Gastroesophageal sphincter (tissue), 4 donors: Measurements from ENCODE around the gene EPSTI1. TPM values are rescaled to one million over a fixed set of nuclear protein-coding genes. Genes with fewer than 3 reads are reported as not detected.
"Not testable (repeated sequence)": the region's sequence is repeated elsewhere in the genome, so short reads cannot be mapped to it uniquely, and the experiment has no call there.

ENCODE experiments used
- ATAC-seq: fragments of 150-250 bp; one replicate; pipeline ENCODE4 v1.9.1; 2016; ENCODE audit warnings: mild to moderate bottlenecking, moderate library complexity
- H3K27ac ChIP-seq, 4 donors: fragments of 200-600 bp; sonication (generic) in 3 of 4; 1 replicate in 3 of 4; 2 replicates in 1 of 4; pipeline ENCODE4 v1.5.1; 2016 to 2019
- H3K27me3 ChIP-seq: fragments of 200-600 bp; sonication (generic); one replicate; pipeline ENCODE4 v1.5.1; 2019
- H3K36me3 ChIP-seq, 2 donors: fragments of 200-600 bp; sonication (generic); one replicate each; pipeline ENCODE4 v1.5.1; 2019; ENCODE audit warnings: control low read depth in 1 of 2
- H3K4me1 ChIP-seq, 3 donors: fragments of 200-600 bp; sonication (generic); 1 replicate in 2 of 3; 2 replicates in 1 of 3; pipeline ENCODE4 v1.5.1; 2016 to 2019; ENCODE audit warnings: control low read depth in 2 of 3
- H3K4me3 ChIP-seq, 2 donors: fragments of 200-600 bp; sonication (generic); one replicate each; pipeline ENCODE4 v1.5.1; 2019; ENCODE audit warnings: mild to moderate bottlenecking in 1 of 2, moderate library complexity in 1 of 2
- H3K9me3 ChIP-seq, 3 donors: fragments of 200-600 bp; sonication (generic); one replicate each; pipeline ENCODE4 v1.5.1; 2017 to 2019; ENCODE audit warnings: control low read depth in 2 of 3
- EP300 ChIP-seq: sonication (generic); formaldehyde crosslinking; IDR thresholded peaks from one replicate; pipeline ENCODE4 v1.6.1; 2017; ENCODE audit warnings: antibody characterized with exemption, mild to moderate bottlenecking
- POLR2A ChIP-seq, 2 donors: fragments of 450-650 bp; IDR thresholded peaks; one replicate each; pipeline ENCODE4 v1.6.1; 2017; ENCODE audit warnings: antibody characterized with exemption in 2 of 2, mild to moderate bottlenecking in 2 of 2, moderate library complexity in 1 of 2
- POLR2AphosphoS5 ChIP-seq: sonication (generic); formaldehyde crosslinking; IDR thresholded peaks from one replicate; pipeline ENCODE4 v1.6.1; 2017; ENCODE audit warnings: antibody characterized with exemption
- WGBS, 2 donors: methylation state at CpG; one replicate each; pipeline ENCODE4 v1.1.5; 2018; ENCODE audit warnings: low coverage in 1 of 2; 5-methylcytosine and 5-hydroxymethylcytosine counted together
- total RNA-seq, 4 donors: library from RNA; depleted of rRNA; stranded (reverse); fragments of >200 nt; gene quantifications; one replicate each; pipeline ENCODE4 v1.1.0, GENCODE V29; 2016
- TF ChIP-seq, protein P1 (sequence below), 4 experiments: fragments of 200-600 bp in 2 of 4; fragments of 450-650 bp in 2 of 4; sonication (generic) in 1 of 4; IDR thresholded peaks; one replicate each; pipeline ENCODE4 v1.5.1; 2017 to 2019; ENCODE audit warnings: antibody characterized with exemption in 4 of 4, mild to moderate bottlenecking in 2 of 4, moderate library complexity in 2 of 4

The EPSTI1 gene
- total RNA-seq, 4 donors from 2014 or later = 6.1 to 13.3 (median 7.8) TPM

GRCh38 chr13:42873081-42873480 is 119.0 kb downstream of the EPSTI1 start:
- H3K9me3 ChIP-seq = no peaks in the 10 kb centered on the region
- ATAC-seq = no peak
- H3K27ac ChIP-seq = no peak overlapping the region
- TF ChIP-seq POLR2AphosphoS5 = no peak
- 80 to 86% methylated on average over 7 to 8 of the region's 8 CpGs for WGBS, 2 donors
- H3K36me3 ChIP-seq = no peaks in the 10 kb centered on the region
- no peaks in the 10 kb centered on the region for H3K27me3 ChIP-seq
- no peaks in the 10 kb centered on the region for H3K4me1 ChIP-seq
- no peak overlapping the region for H3K4me3 ChIP-seq

DNA sequence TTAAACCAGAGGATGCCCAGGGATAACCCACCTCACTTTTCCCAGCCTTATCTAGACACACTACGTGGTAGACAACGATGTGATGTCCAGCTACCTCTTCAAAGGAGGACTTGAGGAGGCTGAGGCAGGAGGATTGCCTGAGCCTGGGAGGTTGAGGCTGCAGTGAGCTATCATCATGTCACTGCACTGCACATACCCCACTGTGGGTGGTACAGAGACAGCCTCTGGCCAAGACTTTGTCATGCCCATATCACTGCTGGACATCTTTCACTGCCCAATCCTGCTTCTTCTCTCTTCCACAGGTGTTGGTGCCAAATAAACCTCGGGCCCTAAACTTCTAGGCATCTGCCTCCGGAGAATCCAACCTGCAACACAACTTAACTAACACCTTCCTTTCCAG is 124.8 kb downstream of the EPSTI1 start:
- Histone ChIP-seq H3K36me3 (no peaks in the 10 kb centered on the region), H3K4me3 (no peak overlapping the region), H3K27me3 (no peaks in the 10 kb centered on the region), H3K4me1 (no peaks in the 10 kb centered on the region), H3K27ac (no peak overlapping the region), H3K9me3 (no peaks in the 10 kb centered on the region)
- TF ChIP-seq POLR2A (IDR thresholded peaks at IDR 0.05) = no peak
- TF ChIP-seq, protein P1, sequence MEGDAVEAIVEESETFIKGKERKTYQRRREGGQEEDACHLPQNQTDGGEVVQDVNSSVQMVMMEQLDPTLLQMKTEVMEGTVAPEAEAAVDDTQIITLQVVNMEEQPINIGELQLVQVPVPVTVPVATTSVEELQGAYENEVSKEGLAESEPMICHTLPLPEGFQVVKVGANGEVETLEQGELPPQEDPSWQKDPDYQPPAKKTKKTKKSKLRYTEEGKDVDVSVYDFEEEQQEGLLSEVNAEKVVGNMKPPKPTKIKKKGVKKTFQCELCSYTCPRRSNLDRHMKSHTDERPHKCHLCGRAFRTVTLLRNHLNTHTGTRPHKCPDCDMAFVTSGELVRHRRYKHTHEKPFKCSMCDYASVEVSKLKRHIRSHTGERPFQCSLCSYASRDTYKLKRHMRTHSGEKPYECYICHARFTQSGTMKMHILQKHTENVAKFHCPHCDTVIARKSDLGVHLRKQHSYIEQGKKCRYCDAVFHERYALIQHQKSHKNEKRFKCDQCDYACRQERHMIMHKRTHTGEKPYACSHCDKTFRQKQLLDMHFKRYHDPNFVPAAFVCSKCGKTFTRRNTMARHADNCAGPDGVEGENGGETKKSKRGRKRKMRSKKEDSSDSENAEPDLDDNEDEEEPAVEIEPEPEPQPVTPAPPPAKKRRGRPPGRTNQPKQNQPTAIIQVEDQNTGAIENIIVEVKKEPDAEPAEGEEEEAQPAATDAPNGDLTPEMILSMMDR (IDR thresholded peaks at IDR 0.05) = no peak
- no peak for TF ChIP-seq EP300
- TF ChIP-seq POLR2AphosphoS5 = no peak
- WGBS, 2 donors = 100% methylated on average over 2 of the region's 4 CpGs; no CpG with 5 or more reads in 1 of the 2 donors
- ATAC-seq = no peak

DNA sequence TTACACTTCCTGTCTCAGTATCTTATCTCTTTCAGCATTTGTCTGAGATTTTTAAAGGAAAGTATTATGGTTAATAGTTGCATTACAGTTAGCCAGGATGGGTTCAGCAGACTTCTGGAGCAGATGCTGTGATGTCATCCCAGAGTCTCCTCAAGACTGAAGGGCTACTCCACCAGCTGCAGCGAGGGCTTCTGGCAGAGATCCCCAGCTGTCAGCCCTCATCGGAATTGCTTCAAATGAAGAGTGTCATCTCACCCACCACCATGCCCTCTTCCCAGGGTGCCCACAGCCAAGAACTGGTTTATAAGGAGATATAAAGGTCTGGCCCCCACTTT is 126.3 kb downstream of the EPSTI1 start:
- H3K27ac ChIP-seq = no peak overlapping the region
- no peak overlapping the region for H3K4me3 ChIP-seq
- H3K9me3 ChIP-seq = no peaks in the 10 kb centered on the region
- no peaks in the 10 kb centered on the region for H3K4me1 ChIP-seq
- WGBS, 2 donors = 50% methylated on average over 1 of the region's 2 CpGs; no CpG with 5 or more reads in 1 of the 2 donors
- ATAC-seq = no peak
- no peaks in the 10 kb centered on the region for H3K27me3 ChIP-seq
- H3K36me3 ChIP-seq = no peaks in the 10 kb centered on the region
- TF ChIP-seq, protein P1 (IDR thresholded peaks at IDR 0.05) = no peak
- TF ChIP-seq EP300 (no peak), POLR2A (IDR thresholded peaks at IDR 0.05) (no peak)

DNA sequence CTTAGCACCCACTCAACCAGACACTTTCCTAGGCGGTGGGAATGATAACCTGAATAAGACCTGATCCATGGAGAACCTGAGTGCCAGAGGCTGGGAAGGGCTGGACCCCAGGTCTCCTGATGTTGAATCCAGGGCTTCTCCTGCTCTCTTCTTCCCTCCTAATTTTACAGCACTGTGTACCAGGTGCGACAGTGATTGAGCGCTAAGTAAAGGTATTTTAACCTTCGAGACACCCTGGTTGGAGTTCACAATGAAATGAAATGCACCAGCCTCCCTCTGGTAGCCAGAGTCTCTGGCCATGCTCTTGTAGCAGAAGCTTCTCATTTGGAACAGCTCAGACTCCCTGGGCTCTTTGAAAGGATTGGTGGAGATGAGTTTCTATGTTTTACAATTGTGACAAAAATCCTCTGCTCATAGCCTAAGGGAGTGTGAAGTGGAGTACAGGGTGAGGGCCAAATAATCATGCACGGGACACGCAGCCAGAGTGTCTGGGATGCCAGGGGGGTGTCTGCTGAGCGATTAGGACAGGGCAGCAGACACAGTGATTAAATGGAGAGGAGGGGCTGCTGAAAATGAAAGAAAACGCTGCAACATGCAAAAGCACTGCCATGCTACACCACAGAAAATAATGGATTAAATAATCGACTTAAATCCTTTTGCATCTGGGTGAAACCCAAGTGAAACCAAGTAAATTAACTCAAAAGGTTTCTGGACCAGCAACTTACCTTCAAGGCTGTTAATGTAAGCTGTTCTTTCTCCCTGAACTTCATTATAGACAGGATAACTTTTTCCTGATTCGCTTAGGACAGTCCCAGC is 126.9 kb downstream of the EPSTI1 start:
- TF ChIP-seq POLR2AphosphoS5 = no peak
- TF ChIP-seq, protein P1 (IDR thresholded peaks at IDR 0.05) = no peak
- no peak for TF ChIP-seq EP300
- TF ChIP-seq POLR2A (IDR thresholded peaks at IDR 0.05) = no peak
- Histone ChIP-seq H3K4me3 (no peak overlapping the region), H3K4me1 (no peaks in the 10 kb centered on the region), H3K27ac (no peak overlapping the region), H3K27me3 (no peaks in the 10 kb centered on the region), H3K9me3 (no peaks in the 10 kb centered on the region), H3K36me3 (no peaks in the 10 kb centered on the region)
- ATAC-seq = no peak
- WGBS, 2 donors = 34 to 64% methylated on average over 7 to 9 of the region's 10 CpGs

GRCh38 chr13:42862370-42862769 is 129.7 kb downstream of the EPSTI1 start:
- H3K27ac ChIP-seq, H3K4me3 ChIP-seq, ATAC-seq, H3K27me3 ChIP-seq, H3K9me3 ChIP-seq, H3K4me1 ChIP-seq, H3K36me3 ChIP-seq: not testable (repeated sequence)
- 82% methylated on average over 2 of the region's 2 CpGs; no CpG with 5 or more reads in 1 of the 2 donors for WGBS, 2 donors

- no peak for ATAC-seq
- 53 to 69% methylated on average over 4 of the region's 4 CpGs for WGBS, 2 donors
- no peaks in the 10 kb centered on the region for H3K9me3 ChIP-seq
- H3K4me3 ChIP-seq = no peak overlapping the region
- no peaks in the 10 kb centered on the region for H3K4me1 ChIP-seq
- no peaks in the 10 kb centered on the region for H3K27me3 ChIP-seq
- TF ChIP-seq, protein P1 (IDR thresholded peaks at IDR 0.05) = no peak
- TF ChIP-seq POLR2A (IDR thresholded peaks at IDR 0.05) = no peak
- H3K36me3 ChIP-seq = no peaks in the 10 kb centered on the region
- no peak overlapping the region for H3K27ac ChIP-seq
These were observed 131.6 kb downstream of the EPSTI1 start for GRCh38 chr13:42860485-42860884.
